Skeletal muscle satellite cell (primary cell): ENCODE measurements around the gene THUMPD3.

ENCODE experiments used
- H3K27me3 ChIP-seq: 2 replicates; pipeline ENCODE4 v1.7.0; 2013; ENCODE audit warnings: low read length; ENCODE audit not compliant: control insufficient read depth, insufficient read depth
- H3K36me3 ChIP-seq: 2 replicates; pipeline ENCODE4 v1.7.0; 2013; ENCODE audit warnings: mild to moderate bottlenecking, control low read depth, low read length; ENCODE audit not compliant: insufficient read depth
- H3K4me1 ChIP-seq: 2 replicates; pipeline ENCODE4 v1.7.0; 2013; ENCODE audit warnings: low read length; ENCODE audit not compliant: control insufficient read depth, insufficient read depth
- H3K4me2 ChIP-seq: 2 replicates; pipeline ENCODE4 v1.7.0; 2013; ENCODE audit warnings: mild to moderate bottlenecking, low read length
- H3K4me3 ChIP-seq: 2 replicates; pipeline ENCODE4 v1.7.0; 2013; ENCODE audit warnings: low read length
- H3K9ac ChIP-seq: 2 replicates; pipeline ENCODE4 v1.7.0; 2013; ENCODE audit warnings: mild to moderate bottlenecking, low read depth, low read length, moderate library complexity
- H3K9me3 ChIP-seq: replicated peaks from 2 replicates; pipeline ENCODE4 v1.7.0; 2013; ENCODE audit warnings: mild to moderate bottlenecking, control low read depth, low read length

Gene THUMPD3

DNA sequence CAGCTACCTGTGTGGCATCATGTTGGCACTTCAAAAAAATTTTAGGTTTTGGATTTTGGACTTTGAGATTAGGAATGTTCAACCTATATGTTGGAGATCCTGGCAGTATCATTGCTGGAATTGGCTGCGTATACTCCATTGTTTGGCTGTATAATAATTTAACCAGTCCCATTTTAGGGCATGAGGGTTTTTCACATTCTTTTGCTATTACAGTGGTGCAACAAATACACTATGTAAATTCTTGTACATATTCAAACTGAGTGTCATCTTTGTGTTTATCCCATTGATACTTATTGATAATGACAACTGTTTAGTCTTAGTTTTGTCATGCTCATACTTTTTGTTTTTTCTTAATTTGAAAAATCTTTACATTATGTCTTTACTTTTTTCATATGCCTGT, 6.7 kb downstream of the THUMPD3 start:
- peaks cover 81% of the 10 kb centered on the region for H3K36me3 ChIP-seq
- no peaks in the 10 kb centered on the region for H3K27me3 ChIP-seq
- H3K4me2 ChIP-seq = no peak overlapping the region
- H3K9me3 ChIP-seq = no peaks in the 10 kb centered on the region
- H3K9ac ChIP-seq = no peak overlapping the region
- no peaks in the 10 kb centered on the region for H3K4me1 ChIP-seq
- H3K4me3 ChIP-seq = no peak overlapping the region

- no peaks in the 10 kb centered on the region for H3K27me3 ChIP-seq
- no peaks in the 10 kb centered on the region for H3K4me1 ChIP-seq
- no peak overlapping the region for H3K9ac ChIP-seq
- H3K4me2 ChIP-seq = no peak overlapping the region
- H3K36me3 ChIP-seq = peaks cover 86% of the 10 kb centered on the region
- no peaks in the 10 kb centered on the region for H3K9me3 ChIP-seq
- H3K4me3 ChIP-seq = no peak overlapping the region
Observed at GRCh38 chr3:9373465-9373864, 10.6 kb downstream of the THUMPD3 start.

DNA sequence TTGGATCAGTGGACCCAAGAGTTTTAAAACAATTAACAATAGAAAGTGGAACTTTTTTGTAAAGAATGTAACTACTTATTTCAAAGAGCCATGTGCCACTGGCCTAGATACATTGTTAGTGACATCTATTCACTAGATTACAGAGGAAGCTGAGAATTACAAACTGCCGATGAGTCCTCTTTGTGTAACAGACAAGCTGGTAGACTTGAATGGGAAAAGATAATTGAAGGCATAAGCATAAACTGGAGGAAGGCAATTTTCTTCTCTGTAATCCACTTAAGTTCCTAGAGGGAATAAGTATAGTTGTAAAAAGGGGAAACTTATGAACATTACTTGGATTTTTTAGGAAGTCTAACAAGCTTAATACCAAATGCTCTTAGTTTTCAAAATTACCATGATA, 15.1 kb downstream of the THUMPD3 start:
- Histone ChIP-seq H3K9ac (no peak overlapping the region), H3K4me1 (no peaks in the 10 kb centered on the region), H3K36me3 (peaks cover 58% of the 10 kb centered on the region), H3K4me2 (no peak overlapping the region), H3K9me3 (no peaks in the 10 kb centered on the region), H3K27me3 (no peaks in the 10 kb centered on the region), H3K4me3 (no peak overlapping the region)

GRCh38 chr3:9379327-9379726, 16.5 kb downstream of the THUMPD3 start:
- H3K9me3 ChIP-seq = no peaks in the 10 kb centered on the region
- H3K9ac ChIP-seq = no peak overlapping the region
- H3K4me1 ChIP-seq = no peaks in the 10 kb centered on the region
- H3K36me3 ChIP-seq = peaks cover 55% of the 10 kb centered on the region
- no peaks in the 10 kb centered on the region for H3K27me3 ChIP-seq
- H3K4me3 ChIP-seq = no peak overlapping the region
- H3K4me2 ChIP-seq = no peak overlapping the region

- no peak overlapping the region for H3K4me3 ChIP-seq
- H3K4me1 ChIP-seq = no peaks in the 10 kb centered on the region
- H3K9me3 ChIP-seq = no peaks in the 10 kb centered on the region
- no peak overlapping the region for H3K9ac ChIP-seq
- peaks cover 56% of the 10 kb centered on the region for H3K36me3 ChIP-seq
- H3K4me2 ChIP-seq = no peak overlapping the region
- H3K27me3 ChIP-seq = no peaks in the 10 kb centered on the region
Observed at GRCh38 chr3:9380014-9380413, 17.2 kb downstream of the THUMPD3 start.

GRCh38 chr3:9384141-9384828, 21.4 kb downstream of the THUMPD3 start:
- H3K27me3 ChIP-seq = no peaks in the 10 kb centered on the region
- H3K9me3 ChIP-seq = no peaks in the 10 kb centered on the region
- H3K9ac ChIP-seq = no peak overlapping the region
- no peaks in the 10 kb centered on the region for H3K4me1 ChIP-seq
- no peak overlapping the region for H3K4me2 ChIP-seq
- H3K36me3 ChIP-seq = peaks cover 70% of the 10 kb centered on the region
- H3K4me3 ChIP-seq = no peak overlapping the region

DNA sequence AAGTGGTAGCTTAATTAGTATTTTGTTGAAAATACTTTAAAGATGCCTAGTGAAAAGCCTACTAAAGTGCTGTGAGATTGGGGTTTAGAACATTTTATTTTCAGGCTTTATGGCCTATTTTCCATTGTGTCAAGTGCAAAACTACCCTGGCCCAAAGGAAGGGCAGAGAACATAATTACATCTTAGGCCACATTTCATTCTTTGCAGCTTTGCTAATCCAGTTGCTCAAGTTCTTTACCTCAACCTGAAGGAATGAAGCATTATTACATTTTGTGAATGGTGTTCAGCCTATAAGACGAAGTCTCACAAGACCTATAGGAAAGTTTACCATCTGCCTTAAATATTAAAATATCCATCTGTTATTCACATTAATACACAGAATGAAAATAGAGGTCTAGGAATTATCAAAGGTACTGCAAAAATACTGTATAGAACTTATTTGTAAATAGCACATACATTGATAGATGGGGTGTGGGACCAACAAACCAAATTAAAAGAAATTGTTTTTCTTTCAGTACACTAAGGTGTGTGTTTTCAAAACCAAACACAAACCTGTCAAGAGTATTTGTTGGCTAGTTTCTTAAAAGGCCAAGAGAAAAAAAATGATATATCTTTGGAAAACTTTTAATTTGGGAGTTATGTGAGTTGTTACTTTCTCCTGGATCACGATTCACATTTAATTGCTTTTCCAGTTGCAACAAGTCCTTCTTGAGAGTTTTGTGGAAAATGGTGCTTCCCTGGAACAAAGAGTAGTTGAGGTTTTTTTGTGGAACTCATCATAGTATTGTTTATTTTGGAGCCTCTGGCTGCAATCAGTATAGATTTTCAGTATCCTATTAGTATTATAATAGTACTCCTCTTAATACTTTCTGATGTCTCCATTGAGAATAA, 22.6 kb downstream of the THUMPD3 start:
- H3K4me3 ChIP-seq = no peak overlapping the region
- H3K9me3 ChIP-seq = no peaks in the 10 kb centered on the region
- H3K4me1 ChIP-seq = no peaks in the 10 kb centered on the region
- no peak overlapping the region for H3K9ac ChIP-seq
- no peaks in the 10 kb centered on the region for H3K27me3 ChIP-seq
- no peak overlapping the region for H3K4me2 ChIP-seq
- H3K36me3 ChIP-seq = peaks cover 77% of the 10 kb centered on the region

DNA sequence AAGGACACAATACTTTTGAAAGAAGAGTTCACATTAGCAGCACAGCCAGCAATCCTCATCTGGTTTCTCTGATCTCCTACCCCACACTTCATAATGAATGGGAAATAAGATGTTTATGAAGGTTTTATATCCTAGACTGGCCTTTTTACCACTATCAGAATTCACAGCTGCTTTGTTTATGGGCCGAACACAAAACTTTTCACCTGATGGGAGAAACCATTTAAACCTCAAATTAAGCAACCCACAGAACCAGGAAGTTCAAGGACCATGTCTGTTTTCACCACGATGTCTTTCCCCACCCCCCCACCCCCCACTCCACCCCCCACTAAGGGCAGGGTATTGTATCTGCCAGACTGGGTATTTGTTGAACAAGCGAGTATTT, 23.2 kb downstream of the THUMPD3 start:
- no peaks in the 10 kb centered on the region for H3K27me3 ChIP-seq
- H3K9me3 ChIP-seq = no peaks in the 10 kb centered on the region
- H3K4me2 ChIP-seq = no peak overlapping the region
- H3K36me3 ChIP-seq = peaks cover 83% of the 10 kb centered on the region
- H3K4me3 ChIP-seq = no peak overlapping the region
- no peak overlapping the region for H3K9ac ChIP-seq
- no peaks in the 10 kb centered on the region for H3K4me1 ChIP-seq

DNA sequence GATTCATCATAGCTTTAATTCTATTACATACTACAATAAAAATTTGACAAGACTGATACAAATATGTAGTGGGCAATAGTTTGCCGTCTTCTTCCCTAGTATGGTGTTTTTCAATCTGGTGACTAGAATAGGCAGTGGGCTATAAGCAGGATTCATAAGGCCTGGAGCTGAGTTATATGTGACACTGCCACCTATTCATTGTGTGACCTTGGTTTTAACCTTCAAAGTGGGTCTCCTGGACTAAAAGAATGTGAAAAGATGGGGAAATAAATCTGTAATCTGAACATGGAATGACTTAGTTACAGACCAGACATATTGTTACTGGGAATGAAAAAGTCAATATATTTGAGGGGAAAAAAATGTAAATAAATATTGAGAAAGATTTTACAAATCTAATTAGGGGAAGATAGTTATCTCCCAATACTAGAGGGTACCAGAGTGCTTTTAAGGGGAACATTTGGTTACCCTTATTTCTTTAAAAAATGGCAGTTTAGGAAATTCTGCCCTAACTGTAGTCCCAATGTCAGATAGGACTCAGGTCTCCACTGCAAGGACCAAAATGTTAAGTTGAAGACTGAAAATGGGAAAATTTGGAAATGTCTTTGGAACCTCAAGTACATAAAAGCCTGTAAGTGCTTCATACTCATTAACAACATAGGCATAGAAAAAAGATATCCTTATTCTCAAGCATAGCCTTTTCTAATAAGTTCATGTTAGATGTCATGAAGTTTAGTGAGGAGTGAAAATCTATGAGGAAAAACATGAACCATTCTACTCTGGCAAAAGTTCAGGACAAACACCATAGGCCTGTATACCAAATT, 23.9 kb downstream of the THUMPD3 start:
- Histone ChIP-seq H3K4me1 (no peaks in the 10 kb centered on the region), H3K36me3 (peaks cover 86% of the 10 kb centered on the region), H3K4me2 (no peak overlapping the region), H3K4me3 (no peak overlapping the region), H3K9ac (no peak overlapping the region), H3K9me3 (no peaks in the 10 kb centered on the region), H3K27me3 (no peaks in the 10 kb centered on the region)

- peaks cover 90% of the 10 kb centered on the region for H3K36me3 ChIP-seq
- no peak overlapping the region for H3K9ac ChIP-seq
- H3K9me3 ChIP-seq = no peaks in the 10 kb centered on the region
- H3K4me1 ChIP-seq = peaks cover 3% of the 10 kb centered on the region
- no peak overlapping the region for H3K4me3 ChIP-seq
- H3K27me3 ChIP-seq = no peaks in the 10 kb centered on the region
- H3K4me2 ChIP-seq = no peak overlapping the region
Observed at GRCh38 chr3:9387322-9387655, 24.4 kb downstream of the THUMPD3 start.

DNA sequence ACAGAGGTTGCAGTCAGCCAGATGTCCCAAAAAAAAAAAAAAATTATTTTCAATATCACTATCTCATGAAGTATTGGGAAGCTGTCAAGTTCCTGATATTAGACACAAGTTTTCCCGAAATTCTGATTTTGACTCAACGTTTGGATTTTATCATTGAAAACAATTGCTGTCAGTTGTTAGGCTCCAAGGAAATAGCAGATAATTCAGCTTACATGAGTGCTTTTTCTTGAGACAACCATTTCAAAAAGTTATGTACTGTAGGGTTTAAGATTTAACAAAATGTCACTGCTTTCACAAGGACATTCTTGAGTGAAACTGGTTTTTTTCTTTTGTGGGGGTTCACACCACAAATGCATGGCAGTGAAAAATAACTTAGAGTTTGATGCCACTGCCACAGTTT, 25.3 kb downstream of the THUMPD3 start:
- Histone ChIP-seq H3K4me1 (peaks cover 11% of the 10 kb centered on the region), H3K9ac (no peak overlapping the region), H3K4me3 (no peak overlapping the region), H3K9me3 (no peaks in the 10 kb centered on the region), H3K36me3 (peaks cover 89% of the 10 kb centered on the region), H3K4me2 (no peak overlapping the region), H3K27me3 (no peaks in the 10 kb centered on the region)
